ENCODE measurements around the gene EDN2.

The EDN2 gene

GRCh38 chr1:41438711-41439110 lies 45.8 kb downstream of the EDN2 start:
- no peak for TF ChIP-seq ZFP30 (CRISPR knock-in tag; IDR thresholded peaks at IDR 0.05)
- TF ChIP-seq CSDC2 (CRISPR knock-in tag; IDR thresholded peaks at IDR 0.05): no peak
- TF ChIP-seq TSHZ2 (CRISPR knock-in tag; IDR thresholded peaks at IDR 0.05): no peak
- TF ChIP-seq POU6F1 (CRISPR knock-in tag; IDR thresholded peaks at IDR 0.05; ENCODE audit: borderline replicate concordance, low read depth): no peak
- TF ChIP-seq OSR1 (CRISPR knock-in tag; IDR thresholded peaks at IDR 0.05): no peak
- no peak for TF ChIP-seq ISL1 (CRISPR knock-in tag; IDR thresholded peaks at IDR 0.05)
- TF ChIP-seq GLIS3 (CRISPR knock-in tag; IDR thresholded peaks at IDR 0.05): no peak
- ATAC-seq: no peak

- TF ChIP-seq OSR1 (CRISPR knock-in tag; IDR thresholded peaks at IDR 0.05): no peak
- TF ChIP-seq CSDC2 (CRISPR knock-in tag; IDR thresholded peaks at IDR 0.05): no peak
- no peak for TF ChIP-seq TCF4 (CRISPR knock-in tag; IDR thresholded peaks at IDR 0.05; ENCODE audit: borderline replicate concordance)
- TF ChIP-seq POU6F1 (CRISPR knock-in tag; IDR thresholded peaks at IDR 0.05; ENCODE audit: borderline replicate concordance, low read depth): no peak
- no peak for TF ChIP-seq CSRNP3 (CRISPR knock-in tag; IDR thresholded peaks at IDR 0.05)
- ATAC-seq: no peak
These were observed 47.5 kb downstream of the EDN2 start for GRCh38 chr1:41437011-41437355.

- TF ChIP-seq TSHZ2 (CRISPR knock-in tag; IDR thresholded peaks at IDR 0.05) (no peak), ZNF8 (CRISPR knock-in tag; IDR thresholded peaks at IDR 0.05) (peak; percentile 81)
- ATAC-seq: no peak
These were observed 48.0 kb downstream of the EDN2 start for GRCh38 chr1:41436281-41437010.

- ATAC-seq: peak; percentile 15
- TF ChIP-seq TSHZ2 (CRISPR knock-in tag; IDR thresholded peaks at IDR 0.05) (peak; percentile 41; the same call in 1 of the 2 replicates), PPARA (CRISPR knock-in tag; IDR thresholded peaks at IDR 0.05; ENCODE audit: borderline replicate concordance) (no peak), ZNF565 (CRISPR knock-in tag; conservative IDR thresholded peaks at IDR 0.05; ENCODE audit: low read depth) (no peak), TOX (CRISPR knock-in tag; IDR thresholded peaks at IDR 0.05; ENCODE audit: borderline replicate concordance) (no peak), PATZ1 (CRISPR knock-in tag; IDR thresholded peaks at IDR 0.05; ENCODE audit: borderline replicate concordance) (peak; percentile 88), POU6F1 (CRISPR knock-in tag; IDR thresholded peaks at IDR 0.05; ENCODE audit: borderline replicate concordance, low read depth) (no peak), ZFP30 (CRISPR knock-in tag; IDR thresholded peaks at IDR 0.05) (no peak), ISL1 (CRISPR knock-in tag; IDR thresholded peaks at IDR 0.05) (peak; percentile 41)
These were observed 48.8 kb downstream of the EDN2 start for GRCh38 chr1:41435570-41436178.

Data from SK-N-SH treated with all-trans-retinoic acid at 6 μM for 48 hours (cell line).